Liver (tissue), 3 donors: ENCODE measurements around the gene F2RL3.

Experiments used
- CTCF ChIP-seq: fragments of 150-350 bp; IDR thresholded peaks from 2 replicates; pipeline ENCODE4 v1.5.1; 2017; ENCODE audit warnings: improper control_type of control experiment, low read depth, low read length; ENCODE audit not compliant: missing input control
- GABPA ChIP-seq, 2 donors: IDR thresholded peaks in 1 of 2; conservative IDR thresholded peaks in 1 of 2; 2 replicates each; pipeline ENCODE4 v1.6.1; 2016; ENCODE audit warnings: antibody characterized with exemption in 2 of 2, mild to moderate bottlenecking in 1 of 2, moderate library complexity in 1 of 2
- donor health status: healthy.
- donor health status: healthy.

- TF ChIP-seq CTCF (no peak), GABPA (IDR thresholded peaks at IDR 0.05 in 1 of 2, conservative IDR thresholded peaks at IDR 0.05 in 1 of 2) (no peak)
Measured at GRCh38 chr19:16888629-16889365, at the start of gene F2RL3.
